Kidney (tissue), 14 donors: ENCODE data around the gene ANO10. TPM values are rescaled to one million over a fixed set of nuclear protein-coding genes. Genes with fewer than 3 reads are reported as not detected.
A peak's percentile ranks its signal among the peaks of the same experiment; 100 is the strongest.

Experiments used
- DNase-seq, 5 donors: peaks; one replicate each; pipeline ENCODE4 v3.0.0-alpha.2; 2013 to 2020
- FAIRE-seq: peaks from 2 replicates; lab custom pipeline; 2012; peaks lifted over from hg19 to GRCh38; lab: Jason Lieb, UNC
- H3K27ac ChIP-seq, 2 donors: one replicate each; pipeline ENCODE4 v1.7.0; 2013; ENCODE audit warnings: low read depth in 2 of 2, low read length in 2 of 2, inconsistent platforms in 1 of 2
- H3K27me3 ChIP-seq: one replicate; pipeline ENCODE4 v1.7.1; 2013; ENCODE audit warnings: low read length, inconsistent platforms; ENCODE audit not compliant: control insufficient read depth, insufficient read depth
- H3K36me3 ChIP-seq, 3 donors: one replicate each; pipeline versions ENCODE4 v1.7.0 to v1.7.1; 2013; ENCODE audit warnings: low read length in 3 of 3, control low read depth in 1 of 3, inconsistent platforms in 1 of 3; ENCODE audit not compliant: insufficient read depth in 3 of 3, control insufficient read depth in 2 of 3
- H3K4me1 ChIP-seq, 3 donors: one replicate each; pipeline versions ENCODE4 v1.7.0 to v1.7.1; 2013; ENCODE audit warnings: low read length in 3 of 3, inconsistent platforms in 1 of 3, low read depth in 1 of 3; ENCODE audit not compliant: control insufficient read depth in 2 of 3, insufficient read depth in 2 of 3
- H3K4me3 ChIP-seq, 3 donors: one replicate each; pipeline versions ENCODE4 v1.7.0 to v1.8.1; 2013; ENCODE audit warnings: low read length in 3 of 3, control low read depth in 1 of 3, inconsistent platforms in 1 of 3
- H3K9ac ChIP-seq, 3 donors: one replicate each; pipeline versions ENCODE4 v1.7.0 to v1.7.1; 2013; ENCODE audit warnings: low read length in 3 of 3, control low read depth in 1 of 3, inconsistent platforms in 1 of 3
- H3K9me3 ChIP-seq, 3 donors: one replicate each; pipeline versions ENCODE4 v1.7.0 to v1.7.1; 2013; ENCODE audit warnings: low read length in 3 of 3, control low read depth in 1 of 3, inconsistent platforms in 1 of 3; ENCODE audit not compliant: control insufficient read depth in 2 of 3, insufficient read depth in 1 of 3
- CTCF ChIP-seq: IDR thresholded peaks from 3 replicates; pipeline ENCODE4 v1.5.1; 2012; ENCODE audit warnings: mild to moderate bottlenecking, moderate library complexity, borderline replicate concordance; ENCODE audit not compliant: insufficient read depth; ENCODE audit errors: extremely low read depth
- intact Hi-C: fragments of 100-400 bp; cut with DNase I; formaldehyde crosslinking; loops from one replicate; pipeline ENCODE4 v1.11.1; 2022
- polyA plus RNA-seq: library from polyadenylated mRNA; stranded (reverse); fragments of 350-450 nt; fragmentation: Illumina TruSeq; extraction: RNeasy Lipid Tissue Mini Kit (QIAGEN cat#74804); gene quantifications from one replicate; pipeline ENCODE4 v1.2.3, GENCODE V29; 2014; ENCODE audit warnings: low read depth, low replicate concordance; ENCODE audit not compliant: insufficient read depth
- total RNA-seq: library from RNA; stranded (reverse); fragmentation: NEBNext Ultra II Directional; extraction: Animal tissue kit (Norgen Biotek cat#: 25700); gene quantifications from one replicate; pipeline ENCODE4 v1.2.1, GENCODE V29; 2021
- donor health status: control.
- donor health status: control.
- donor health status: control.
- donor health status: control.
- donor health status: control.
- donor health status: DM: yes; HTN: yes; CAD: no.
- donor health status: Normal renal cell carcinoma (clear cell type).

ANO10 gene
- total and polyA plus RNA-seq, 2 donors from 2014 or later: 45.7 to 48.2 TPM

- H3K4me1 ChIP-seq: peaks cover 0 to 3% (median 2%) of the 10 kb centered on the region in 3 donors
- H3K4me3 ChIP-seq: peak overlapping the region; percentile 65 to 86 (median 84)
- no peak for TF ChIP-seq CTCF
- intact Hi-C loops: no loop called here
- peak in 3 of 5 donors; percentile 48 to 57 (median 50) for DNase-seq
- H3K27me3 ChIP-seq: no peaks in the 10 kb centered on the region
- no peaks in the 10 kb centered on the region for H3K9me3 ChIP-seq
- H3K9ac ChIP-seq: peak overlapping the region; percentile 53 to 75 (median 53)
- no peak for FAIRE-seq
- H3K27ac ChIP-seq: peak overlapping the region; percentile 80 to 85
- H3K36me3 ChIP-seq: no peaks in the 10 kb centered on the region
Measured at GRCh38 chr3:43620831-43621655, 768 bp downstream of the ANO10 start.

- H3K4me1 ChIP-seq: peaks cover 0 to 3% (median 2%) of the 10 kb centered on the region in 3 donors
- FAIRE-seq (no peak), DNase-seq (peak in 2 of 5 donors; percentile 16 to 57)
- no peak overlapping the region for H3K9ac ChIP-seq
- H3K27ac ChIP-seq: no peak overlapping the region
- TF ChIP-seq CTCF: no peak
- intact Hi-C loops: no loop called here
- H3K4me3 ChIP-seq: no peak overlapping the region
- H3K36me3 ChIP-seq: no peaks in the 10 kb centered on the region
- H3K9me3 ChIP-seq: no peaks in the 10 kb centered on the region
- H3K27me3 ChIP-seq: no peaks in the 10 kb centered on the region
Measured at GRCh38 chr3:43619588-43619987, 2.2 kb downstream of the ANO10 start.

- H3K27me3 ChIP-seq: no peaks in the 10 kb centered on the region
- H3K9me3 ChIP-seq: no peaks in the 10 kb centered on the region
- no peak overlapping the region for H3K9ac ChIP-seq
- no peaks in the 10 kb centered on the region for H3K36me3 ChIP-seq
- H3K27ac ChIP-seq: no peak overlapping the region
- TF ChIP-seq CTCF: no peak
- H3K4me3 ChIP-seq: no peak overlapping the region
- peaks cover 0 to 3% (median 2%) of the 10 kb centered on the region in 3 donors for H3K4me1 ChIP-seq
- FAIRE-seq: no peak
- intact Hi-C loops: no loop called here
- DNase-seq: no peak
Measured at GRCh38 chr3:43618142-43618541, 3.7 kb downstream of the ANO10 start.
